ENCODE measurements around the gene GAMT.

DNA sequence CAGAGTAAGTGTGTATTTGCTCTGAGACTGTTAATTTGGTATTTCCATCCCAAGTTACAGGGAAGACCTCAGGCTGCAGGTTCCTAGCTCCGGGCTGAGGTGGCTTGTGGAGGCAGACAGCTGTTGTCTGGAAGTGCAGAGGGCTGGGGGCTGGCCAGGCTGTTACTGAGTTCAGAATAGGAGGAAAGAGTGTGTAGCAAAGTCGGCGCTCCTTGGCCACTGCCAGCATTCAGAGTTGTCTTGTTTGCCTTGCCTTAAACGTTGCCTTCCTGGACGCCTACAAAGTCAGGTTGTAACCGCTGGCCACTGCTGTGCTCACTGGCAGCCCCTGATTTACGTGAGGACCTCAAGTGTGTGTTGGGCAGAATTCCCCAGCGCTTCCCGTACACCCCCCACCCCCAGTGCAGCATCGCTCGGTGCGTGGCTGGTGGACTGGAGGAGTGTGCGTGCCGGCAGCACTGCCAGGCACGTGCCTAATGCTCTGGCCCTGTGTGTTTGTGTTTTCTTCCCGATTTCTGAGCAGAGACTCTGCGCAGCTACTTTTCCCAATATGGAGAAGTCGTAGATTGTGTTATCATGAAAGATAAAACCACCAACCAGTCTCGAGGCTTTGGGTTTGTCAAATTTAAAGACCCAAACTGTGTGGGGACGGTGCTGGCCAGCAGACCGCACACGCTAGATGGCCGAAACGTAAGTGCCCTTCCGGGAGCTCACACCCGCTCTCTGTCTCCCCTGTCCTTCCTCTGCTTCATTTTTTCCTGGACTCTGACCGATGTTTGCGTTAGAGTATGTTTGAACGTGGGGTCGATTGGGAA, 16.5 kb upstream of the GAMT start:
- TF ChIP-seq, protein P1, sequence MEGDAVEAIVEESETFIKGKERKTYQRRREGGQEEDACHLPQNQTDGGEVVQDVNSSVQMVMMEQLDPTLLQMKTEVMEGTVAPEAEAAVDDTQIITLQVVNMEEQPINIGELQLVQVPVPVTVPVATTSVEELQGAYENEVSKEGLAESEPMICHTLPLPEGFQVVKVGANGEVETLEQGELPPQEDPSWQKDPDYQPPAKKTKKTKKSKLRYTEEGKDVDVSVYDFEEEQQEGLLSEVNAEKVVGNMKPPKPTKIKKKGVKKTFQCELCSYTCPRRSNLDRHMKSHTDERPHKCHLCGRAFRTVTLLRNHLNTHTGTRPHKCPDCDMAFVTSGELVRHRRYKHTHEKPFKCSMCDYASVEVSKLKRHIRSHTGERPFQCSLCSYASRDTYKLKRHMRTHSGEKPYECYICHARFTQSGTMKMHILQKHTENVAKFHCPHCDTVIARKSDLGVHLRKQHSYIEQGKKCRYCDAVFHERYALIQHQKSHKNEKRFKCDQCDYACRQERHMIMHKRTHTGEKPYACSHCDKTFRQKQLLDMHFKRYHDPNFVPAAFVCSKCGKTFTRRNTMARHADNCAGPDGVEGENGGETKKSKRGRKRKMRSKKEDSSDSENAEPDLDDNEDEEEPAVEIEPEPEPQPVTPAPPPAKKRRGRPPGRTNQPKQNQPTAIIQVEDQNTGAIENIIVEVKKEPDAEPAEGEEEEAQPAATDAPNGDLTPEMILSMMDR (IDR thresholded peaks at IDR 0.05): no peak
- no peak for TF ChIP-seq CREB1 (CRISPR knock-in tag; IDR thresholded peaks at IDR 0.05)
- TF ChIP-seq, protein P2, sequence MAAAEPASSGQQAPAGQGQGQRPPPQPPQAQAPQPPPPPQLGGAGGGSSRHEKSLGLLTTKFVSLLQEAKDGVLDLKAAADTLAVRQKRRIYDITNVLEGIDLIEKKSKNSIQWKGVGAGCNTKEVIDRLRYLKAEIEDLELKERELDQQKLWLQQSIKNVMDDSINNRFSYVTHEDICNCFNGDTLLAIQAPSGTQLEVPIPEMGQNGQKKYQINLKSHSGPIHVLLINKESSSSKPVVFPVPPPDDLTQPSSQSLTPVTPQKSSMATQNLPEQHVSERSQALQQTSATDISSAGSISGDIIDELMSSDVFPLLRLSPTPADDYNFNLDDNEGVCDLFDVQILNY (CRISPR knock-in tag; IDR thresholded peaks at IDR 0.05): no peak
- no peak for TF ChIP-seq NR2C2 (CRISPR knock-in tag; IDR thresholded peaks at IDR 0.05)
- TF ChIP-seq ZNF263 (CRISPR knock-in tag; IDR thresholded peaks at IDR 0.05; ENCODE audit: low read depth): no peak
- TF ChIP-seq SMAD3 (CRISPR knock-in tag; IDR thresholded peaks at IDR 0.05; ENCODE audit: borderline replicate concordance): no peak
- no peak for TF ChIP-seq ZNF138 (CRISPR knock-in tag; conservative IDR thresholded peaks at IDR 0.05)
- no peak for TF ChIP-seq ATF6 (CRISPR knock-in tag; IDR thresholded peaks at IDR 0.05)
- TF ChIP-seq JUN (CRISPR knock-in tag; IDR thresholded peaks at IDR 0.05): no peak
- TF ChIP-seq SMAD4 (CRISPR knock-in tag; IDR thresholded peaks at IDR 0.05): no peak
- no peak for TF ChIP-seq FOXJ3 (CRISPR knock-in tag; IDR thresholded peaks at IDR 0.05; ENCODE audit: borderline replicate concordance)
- TF ChIP-seq IRF2 (CRISPR knock-in tag; IDR thresholded peaks at IDR 0.05; ENCODE audit: borderline replicate concordance, low read depth): no peak
- no peak for TF ChIP-seq PRDM15 (CRISPR knock-in tag; IDR thresholded peaks at IDR 0.05)
